HL-60 (cell line): ENCODE measurements around the gene RIMKLA.

Experiments used
- CTCF ChIP-seq: IDR thresholded peaks from one replicate; pipeline ENCODE4 v1.5.1; 2011; ENCODE audit warnings: low read length, control low read depth, inconsistent platforms; ENCODE audit not compliant: insufficient read depth
- GABPA ChIP-seq: IDR thresholded peaks from 2 replicates; pipeline ENCODE4 v1.6.1; 2012; ENCODE audit warnings: low read depth
- POLR2AphosphoS5 ChIP-seq: IDR thresholded peaks from 2 replicates; pipeline ENCODE4 v1.6.1; 2012; ENCODE audit warnings: low read depth
- SPI1 ChIP-seq: IDR thresholded peaks from 2 replicates; pipeline ENCODE4 v1.6.1; 2012; ENCODE audit warnings: low read depth, mild to moderate bottlenecking, borderline replicate concordance

GRCh38 chr1:42348498-42348897, 32.1 kb upstream of the RIMKLA start:
- TF ChIP-seq CTCF (no peak), SPI1 (no peak), POLR2AphosphoS5 (no peak), GABPA (no peak)
